K562 (cell line): ENCODE measurements around the gene SENP8. TPM values are rescaled to one million over a fixed set of nuclear protein-coding genes. Genes with fewer than 3 reads are reported as not detected.

Source experiments
- ARID3A ChIP-seq: IDR thresholded peaks from 2 replicates; pipeline ENCODE4 v1.6.1; 2012; ENCODE audit warnings: low read depth, low read length, improper control_type of control experiment, borderline replicate concordance
- CBFA2T3 ChIP-seq: fragments of 450-650 bp; IDR thresholded peaks from 2 replicates; pipeline ENCODE4 v1.6.1; 2017
- CBX8 ChIP-seq: fragments of 200-600 bp; sonication (generic); IDR thresholded peaks from 2 replicates; pipeline ENCODE4 v1.6.1; 2012; ENCODE audit warnings: borderline replicate concordance, mixed run types, low read depth, mild to moderate bottlenecking, moderate library complexity, mixed read lengths, low read length, control low read depth, inconsistent platforms; ENCODE audit not compliant: poor library complexity, severe bottlenecking; ENCODE audit errors: extremely low read depth
- GATAD2B ChIP-seq: fragments of 450-650 bp; IDR thresholded peaks from 2 replicates; pipeline ENCODE4 v1.6.1; 2017; ENCODE audit warnings: mild to moderate bottlenecking, borderline replicate concordance
- MAFF ChIP-seq: IDR thresholded peaks from 2 replicates; pipeline ENCODE4 v1.6.1; 2012; ENCODE audit warnings: low read length, improper control_type of control experiment
- MAZ ChIP-seq, 2 experiments: fragments of 450-650 bp in 1 of 2; sonication (generic) in 1 of 2; formaldehyde crosslinking; IDR thresholded peaks in 1 of 2; conservative IDR thresholded peaks in 1 of 2; 2 replicates each; pipeline versions ENCODE4 v1.4.0 to v1.5.0; 2020; ENCODE audit warnings: mild to moderate bottlenecking in 1 of 2, missing genetic modification reagents in 1 of 2
- MED1 ChIP-seq: sonication (generic); formaldehyde crosslinking; IDR thresholded peaks from 2 replicates; pipeline ENCODE4 v1.8.1; 2023; ENCODE audit warnings: missing genetic modification reagents, borderline replicate concordance
- NFE2 ChIP-seq: IDR thresholded peaks from 2 replicates; pipeline ENCODE4 v1.6.1; 2014; ENCODE audit warnings: antibody characterized with exemption, low read depth
- RBM17 ChIP-seq: fragments of 200-400 bp; formaldehyde crosslinking; IDR thresholded peaks from 2 replicates; pipeline ENCODE4 v1.6.1; 2017; ENCODE audit warnings: low read depth, mild to moderate bottlenecking, low read length, borderline replicate concordance
- SIN3B ChIP-seq: fragments of 450-650 bp; IDR thresholded peaks from 2 replicates; pipeline ENCODE4 v1.6.1; 2017; ENCODE audit warnings: low read depth, mild to moderate bottlenecking, moderate library complexity
- SIX5 ChIP-seq, 2 experiments: IDR thresholded peaks; 2 replicates each; pipeline ENCODE4 v1.6.1; 2011; ENCODE audit warnings: low read length in 2 of 2, borderline replicate concordance in 1 of 2, low read depth in 1 of 2, mild to moderate bottlenecking in 1 of 2, moderate library complexity in 1 of 2; ENCODE audit not compliant: insufficient read depth in 1 of 2
- SUPT5H ChIP-seq: fragments of 450-650 bp; IDR thresholded peaks from 2 replicates; pipeline ENCODE4 v1.6.1; 2016
- TAF7 ChIP-seq: fragments of 450-650 bp; IDR thresholded peaks from 2 replicates; pipeline ENCODE4 v1.6.1; 2016; ENCODE audit warnings: missing genetic modification characterization, missing compliant biosample characterization
- TBL1XR1 ChIP-seq, 2 experiments: IDR thresholded peaks; 2 replicates each; pipeline ENCODE4 v1.6.1; 2012; ENCODE audit warnings: improper control_type of control experiment in 2 of 2, low read length in 2 of 2, mild to moderate bottlenecking in 1 of 2
- ZNF583 ChIP-seq: fragments of 250-450 bp; sonication (Bioruptor Pico); IDR thresholded peaks from 2 replicates; pipeline ENCODE4 v1.4.0; 2020
- ZNF778 ChIP-seq: fragments of 450-650 bp; formaldehyde crosslinking; IDR thresholded peaks from 2 replicates; pipeline ENCODE4 v1.4.0; 2020; ENCODE audit warnings: mild to moderate bottlenecking, moderate library complexity
- ZNF79 ChIP-seq: fragments of 250-450 bp; sonication (Bioruptor Pico); IDR thresholded peaks from 2 replicates; pipeline ENCODE4 v1.4.0; 2020; ENCODE audit warnings: low read depth, mild to moderate bottlenecking, moderate library complexity
- polyA plus RNA-seq, 8 experiments: library from polyadenylated mRNA; depleted of rRNA in 4 of 8; stranded (reverse) in 5 of 8; unstranded in 3 of 8; fragments of >200 nt; fragmentation: Nextera tagmentation in 2 of 8; fragmentation: Illumina TruSeq in 1 of 8; extraction: Ambion mirVana in 2 of 8; extraction: Trizol in 1 of 8; gene quantifications; 2 replicates each; pipeline versions ENCODE4 v1.2.1 to v1.2.3, GENCODE V29; 2011 to 2014; ENCODE audit warnings: inconsistent platforms in 1 of 8, missing spikeins in 1 of 8
- total RNA-seq, 7 experiments: library from RNA; depleted of rRNA in 6 of 7; stranded (reverse); fragments of >200 nt in 6 of 7; fragmentation: Illumina TruSeq in 2 of 7; extraction: Trizol in 2 of 7; gene quantifications; 2 replicates each; pipeline versions ENCODE4 v1.2.1 to v1.2.3, GENCODE V29; 2011 to 2021; ENCODE audit warnings: low replicate concordance in 1 of 7
- TF ChIP-seq, protein P1 (sequence below): fragments of 250-450 bp; sonication (Bioruptor Pico); IDR thresholded peaks from 2 replicates; pipeline ENCODE4 v1.4.0; 2020; ENCODE audit warnings: mild to moderate bottlenecking, moderate library complexity
- TF ChIP-seq, protein P2 (sequence below), 3 experiments: IDR thresholded peaks in 2 of 3; conservative IDR thresholded peaks in 1 of 3; 2 replicates each; pipeline ENCODE4 v1.5.1; 2011 to 2012; ENCODE audit warnings: low read length in 3 of 3, mild to moderate bottlenecking in 3 of 3, control low read depth in 2 of 3, improper control_type of control experiment in 1 of 3, inconsistent platforms in 1 of 3, low read depth in 1 of 3, mixed read lengths in 1 of 3, moderate library complexity in 1 of 3; ENCODE audit not compliant: insufficient read depth in 2 of 3
- TF ChIP-seq, protein P3 (sequence below): fragments of 450-650 bp; formaldehyde crosslinking; IDR thresholded peaks from 2 replicates; pipeline ENCODE4 v1.4.0; 2022; ENCODE audit warnings: missing genetic modification characterization

The SENP8 gene
- total and polyA plus RNA-seq, 9 of the 15 experiments (the other 6 are each of a cell fraction or from before 2014, with no cell fraction given): 1.4 to 5.4 (median 2.4) TPM

DNA sequence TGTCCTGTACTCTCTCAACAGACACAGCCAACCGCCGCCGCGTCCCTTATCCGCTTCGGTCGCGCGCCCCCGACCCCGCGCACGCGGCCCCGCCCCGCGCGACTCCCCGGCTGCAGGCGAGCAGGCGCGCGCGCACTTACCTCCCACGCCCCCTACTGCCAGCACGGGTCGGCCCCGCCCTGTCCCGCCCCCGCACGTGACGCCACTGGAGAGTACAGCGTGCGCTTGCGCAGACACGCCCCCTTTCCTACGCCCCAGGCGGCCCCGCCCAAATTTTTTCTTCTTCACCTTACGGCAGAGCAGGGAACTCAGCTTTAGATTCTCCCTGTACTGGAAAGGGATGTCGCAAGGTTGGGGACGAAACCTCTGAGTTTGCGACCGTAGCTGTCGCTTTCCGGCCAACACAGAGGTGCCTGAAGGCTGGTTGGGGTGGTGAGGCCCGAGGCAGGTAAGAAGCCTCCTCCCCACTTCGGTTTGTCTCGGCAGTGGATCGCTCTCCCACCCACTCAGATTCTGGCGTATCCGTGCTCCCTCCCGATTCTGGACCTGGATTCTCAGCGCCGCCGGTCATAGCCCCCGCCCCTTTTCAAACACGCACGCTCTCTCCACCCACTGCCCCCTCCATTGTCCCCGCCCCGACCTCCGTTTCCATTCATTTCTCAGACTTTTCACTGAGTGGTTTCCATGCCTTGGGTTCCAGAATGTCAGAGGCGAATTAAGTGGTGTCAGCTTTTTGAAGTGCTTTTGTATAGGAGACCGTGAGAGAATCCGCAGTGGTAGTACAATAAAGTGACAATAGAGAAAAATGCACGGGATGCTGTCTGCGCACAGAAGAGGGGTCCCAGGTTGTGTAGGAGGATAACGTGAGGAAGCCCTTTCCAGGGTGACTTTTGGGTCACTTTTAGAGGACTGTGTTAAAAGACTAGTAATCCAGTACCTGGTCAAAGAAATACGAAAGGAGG, at the start of gene SENP8, which contains the start of gene MYO9A (continued):
- TF ChIP-seq CBX8: no peak
- TF ChIP-seq MAFF: peak; percentile 27; the same call in 1 of the 2 replicates
- TF ChIP-seq ZNF778: no peak
- TF ChIP-seq ZNF583 (CRISPR knock-in tag): no peak
- TF ChIP-seq SIX5 (IDR thresholded peaks at IDR 0.05; ENCODE audit: borderline replicate concordance in 1 of 2, insufficient read depth in 1 of 2, low read depth in 1 of 2, low read length in 2 of 2): no peak
- TF ChIP-seq CBFA2T3: no peak
- TF ChIP-seq TAF7 (tag): no peak
- no peak for TF ChIP-seq ZNF79
- no peak for TF ChIP-seq ARID3A
- TF ChIP-seq, protein P1, sequence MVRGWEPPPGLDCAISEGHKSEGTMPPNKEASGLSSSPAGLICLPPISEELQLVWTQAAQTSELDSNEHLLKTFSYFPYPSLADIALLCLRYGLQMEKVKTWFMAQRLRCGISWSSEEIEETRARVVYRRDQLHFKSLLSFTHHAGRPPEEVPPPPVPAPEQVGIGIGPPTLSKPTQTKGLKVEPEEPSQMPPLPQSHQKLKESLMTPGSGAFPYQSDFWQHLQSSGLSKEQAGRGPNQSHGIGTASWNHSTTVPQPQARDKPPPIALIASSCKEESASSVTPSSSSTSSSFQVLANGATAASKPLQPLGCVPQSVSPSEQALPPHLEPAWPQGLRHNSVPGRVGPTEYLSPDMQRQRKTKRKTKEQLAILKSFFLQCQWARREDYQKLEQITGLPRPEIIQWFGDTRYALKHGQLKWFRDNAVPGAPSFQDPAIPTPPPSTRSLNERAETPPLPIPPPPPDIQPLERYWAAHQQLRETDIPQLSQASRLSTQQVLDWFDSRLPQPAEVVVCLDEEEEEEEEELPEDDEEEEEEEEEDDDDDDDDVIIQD: no peak
- TF ChIP-seq RBM17: no peak
- peak; percentile 21; the same call in 1 of the 2 replicates for TF ChIP-seq GATAD2B
- TF ChIP-seq, protein P2, sequence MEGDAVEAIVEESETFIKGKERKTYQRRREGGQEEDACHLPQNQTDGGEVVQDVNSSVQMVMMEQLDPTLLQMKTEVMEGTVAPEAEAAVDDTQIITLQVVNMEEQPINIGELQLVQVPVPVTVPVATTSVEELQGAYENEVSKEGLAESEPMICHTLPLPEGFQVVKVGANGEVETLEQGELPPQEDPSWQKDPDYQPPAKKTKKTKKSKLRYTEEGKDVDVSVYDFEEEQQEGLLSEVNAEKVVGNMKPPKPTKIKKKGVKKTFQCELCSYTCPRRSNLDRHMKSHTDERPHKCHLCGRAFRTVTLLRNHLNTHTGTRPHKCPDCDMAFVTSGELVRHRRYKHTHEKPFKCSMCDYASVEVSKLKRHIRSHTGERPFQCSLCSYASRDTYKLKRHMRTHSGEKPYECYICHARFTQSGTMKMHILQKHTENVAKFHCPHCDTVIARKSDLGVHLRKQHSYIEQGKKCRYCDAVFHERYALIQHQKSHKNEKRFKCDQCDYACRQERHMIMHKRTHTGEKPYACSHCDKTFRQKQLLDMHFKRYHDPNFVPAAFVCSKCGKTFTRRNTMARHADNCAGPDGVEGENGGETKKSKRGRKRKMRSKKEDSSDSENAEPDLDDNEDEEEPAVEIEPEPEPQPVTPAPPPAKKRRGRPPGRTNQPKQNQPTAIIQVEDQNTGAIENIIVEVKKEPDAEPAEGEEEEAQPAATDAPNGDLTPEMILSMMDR (IDR thresholded peaks at IDR 0.05 in 2 of 3, conservative IDR thresholded peaks at IDR 0.05 in 1 of 3; ENCODE audit: insufficient read depth in 2 of 3, low read depth in 1 of 3, low read length in 3 of 3): peak in 1 of 3 experiments; percentile 29; a peak in 2 of 6 replicates
- TF ChIP-seq MED1 (CRISPR knock-in tag): no peak
- TF ChIP-seq, protein P3, sequence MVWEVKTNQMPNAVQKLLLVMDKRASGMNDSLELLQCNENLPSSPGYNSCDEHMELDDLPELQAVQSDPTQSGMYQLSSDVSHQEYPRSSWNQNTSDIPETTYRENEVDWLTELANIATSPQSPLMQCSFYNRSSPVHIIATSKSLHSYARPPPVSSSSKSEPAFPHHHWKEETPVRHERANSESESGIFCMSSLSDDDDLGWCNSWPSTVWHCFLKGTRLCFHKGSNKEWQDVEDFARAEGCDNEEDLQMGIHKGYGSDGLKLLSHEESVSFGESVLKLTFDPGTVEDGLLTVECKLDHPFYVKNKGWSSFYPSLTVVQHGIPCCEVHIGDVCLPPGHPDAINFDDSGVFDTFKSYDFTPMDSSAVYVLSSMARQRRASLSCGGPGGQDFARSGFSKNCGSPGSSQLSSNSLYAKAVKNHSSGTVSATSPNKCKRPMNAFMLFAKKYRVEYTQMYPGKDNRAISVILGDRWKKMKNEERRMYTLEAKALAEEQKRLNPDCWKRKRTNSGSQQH (CRISPR knock-in tag): no peak
- peak; percentile 32 to 66 for TF ChIP-seq MAZ (CRISPR knock-in tag; conservative IDR thresholded peaks at IDR 0.05 in 1 of 2, IDR thresholded peaks at IDR 0.05 in 1 of 2)
- TF ChIP-seq SUPT5H: peak; percentile 89
- no peak for TF ChIP-seq NFE2
- TF ChIP-seq TBL1XR1 (IDR thresholded peaks at IDR 0.05; ENCODE audit: low read length in 2 of 2): peak in 1 of 2 experiments; percentile 48; a peak in 1 of 4 replicates
- TF ChIP-seq SIN3B: no peak
